ENCODE data around the gene SUOX.

DNA sequence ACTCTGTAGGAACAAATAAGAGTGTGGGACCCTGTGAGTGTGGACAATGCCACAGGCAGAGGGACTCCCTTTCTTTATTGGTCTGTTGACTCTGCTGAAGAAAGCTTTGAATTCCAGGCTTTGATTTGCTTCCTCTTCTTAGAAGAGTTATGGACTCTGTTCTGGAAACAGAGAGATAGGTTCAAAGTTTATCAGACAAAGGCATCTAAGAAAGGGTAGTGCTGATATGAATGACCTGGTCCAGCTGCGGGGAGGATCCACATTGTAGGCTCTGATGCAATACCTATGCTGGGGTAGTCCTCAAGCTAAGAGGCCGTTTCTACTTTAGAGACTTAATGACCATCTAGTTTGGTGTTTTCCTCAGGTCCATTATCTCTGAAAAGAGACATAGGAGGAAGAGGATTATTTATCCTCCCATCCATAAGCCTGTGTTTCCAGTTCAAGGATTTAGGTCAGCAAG, 13.1 kb downstream of the SUOX start:
- TF ChIP-seq, protein P1, sequence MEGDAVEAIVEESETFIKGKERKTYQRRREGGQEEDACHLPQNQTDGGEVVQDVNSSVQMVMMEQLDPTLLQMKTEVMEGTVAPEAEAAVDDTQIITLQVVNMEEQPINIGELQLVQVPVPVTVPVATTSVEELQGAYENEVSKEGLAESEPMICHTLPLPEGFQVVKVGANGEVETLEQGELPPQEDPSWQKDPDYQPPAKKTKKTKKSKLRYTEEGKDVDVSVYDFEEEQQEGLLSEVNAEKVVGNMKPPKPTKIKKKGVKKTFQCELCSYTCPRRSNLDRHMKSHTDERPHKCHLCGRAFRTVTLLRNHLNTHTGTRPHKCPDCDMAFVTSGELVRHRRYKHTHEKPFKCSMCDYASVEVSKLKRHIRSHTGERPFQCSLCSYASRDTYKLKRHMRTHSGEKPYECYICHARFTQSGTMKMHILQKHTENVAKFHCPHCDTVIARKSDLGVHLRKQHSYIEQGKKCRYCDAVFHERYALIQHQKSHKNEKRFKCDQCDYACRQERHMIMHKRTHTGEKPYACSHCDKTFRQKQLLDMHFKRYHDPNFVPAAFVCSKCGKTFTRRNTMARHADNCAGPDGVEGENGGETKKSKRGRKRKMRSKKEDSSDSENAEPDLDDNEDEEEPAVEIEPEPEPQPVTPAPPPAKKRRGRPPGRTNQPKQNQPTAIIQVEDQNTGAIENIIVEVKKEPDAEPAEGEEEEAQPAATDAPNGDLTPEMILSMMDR (conservative IDR thresholded peaks at IDR 0.05; ENCODE audit: low read depth, low read length) = no peak
- TF ChIP-seq EZH2 (IDR thresholded peaks at IDR 0.05; ENCODE audit: low read length, unreplicated experiment) (no peak), EZH2phosphoT487 (IDR thresholded peaks at IDR 0.05; ENCODE audit: borderline replicate concordance, low read length) (no peak)
